ENCODE measurements around the gene TATDN2.
"Not testable (repeated sequence)": the region's sequence is repeated elsewhere in the genome, so short reads cannot be mapped to it uniquely, and the experiment has no call there.

Gene TATDN2

GRCh38 chr3:10289787-10290355, 41.6 kb downstream of the TATDN2 start:
- no peak for DNase-seq (ENCODE audit: low read depth in 2 of 2)

- DNase-seq (ENCODE audit: low read depth in 2 of 2), result no peak
These were observed 42.4 kb downstream of the TATDN2 start for GRCh38 chr3:10290481-10291176.

GRCh38 chr3:10291641-10292040, 43.4 kb downstream of the TATDN2 start:
- no peak for DNase-seq (ENCODE audit: low read depth in 2 of 2)

GRCh38 chr3:10292505-10293419, 44.5 kb downstream of the TATDN2 start, which contains the start of gene GHRL:
Gene GHRL, minus strand, starts transcription at chr3:10292947. Its CDS starts 2,767 bp downstream, at chr3:10290180.
- no peak for DNase-seq (ENCODE audit: low read depth in 2 of 2)

GRCh38 chr3:10294030-10294586, 45.8 kb downstream of the TATDN2 start:
- DNase-seq (ENCODE audit: low read depth in 2 of 2), result no peak

- not testable (repeated sequence) for DNase-seq (ENCODE audit: low read depth in 2 of 2)
These were observed 49.8 kb downstream of the TATDN2 start for GRCh38 chr3:10298064-10298463.

- DNase-seq (ENCODE audit: low read depth in 2 of 2), result no peak
These were observed 50.9 kb downstream of the TATDN2 start for GRCh38 chr3:10299175-10299574.

GRCh38 chr3:10299679-10300078, 51.4 kb downstream of the TATDN2 start:
- DNase-seq (ENCODE audit: low read depth in 2 of 2), result no peak

- no peak for DNase-seq (ENCODE audit: low read depth in 2 of 2)
These were observed 51.8 kb downstream of the TATDN2 start for GRCh38 chr3:10300087-10300486.

- DNase-seq (ENCODE audit: low read depth in 2 of 2), result no peak
These were observed 54.8 kb downstream of the TATDN2 start for GRCh38 chr3:10303105-10303504.

- no peak for DNase-seq (ENCODE audit: low read depth in 2 of 2)
These were observed 55.5 kb downstream of the TATDN2 start for GRCh38 chr3:10303785-10304184.

GRCh38 chr3:10304905-10305304, 56.6 kb downstream of the TATDN2 start:
- no peak for DNase-seq (ENCODE audit: low read depth in 2 of 2)

GRCh38 chr3:10305331-10305902, 57.2 kb downstream of the TATDN2 start:
- no peak for DNase-seq (ENCODE audit: low read depth in 2 of 2)

- DNase-seq (ENCODE audit: low read depth in 2 of 2), result no peak
These were observed 57.9 kb downstream of the TATDN2 start for GRCh38 chr3:10306156-10306555.

- DNase-seq (ENCODE audit: low read depth in 2 of 2), result no peak
These were observed 60.4 kb downstream of the TATDN2 start for GRCh38 chr3:10308678-10309077.

GRCh38 chr3:10309736-10310135, 61.5 kb downstream of the TATDN2 start:
- no peak for DNase-seq (ENCODE audit: low read depth in 2 of 2)

- no peak for DNase-seq (ENCODE audit: low read depth in 2 of 2)
These were observed 62.3 kb downstream of the TATDN2 start for GRCh38 chr3:10310578-10310977.

GRCh38 chr3:10311710-10312109, 63.5 kb downstream of the TATDN2 start:
- no peak for DNase-seq (ENCODE audit: low read depth in 2 of 2)

GRCh38 chr3:10312391-10312790, 64.1 kb downstream of the TATDN2 start:
- no peak for DNase-seq (ENCODE audit: low read depth in 2 of 2)

GRCh38 chr3:10312861-10313260, 64.6 kb downstream of the TATDN2 start:
- no peak for DNase-seq (ENCODE audit: low read depth in 2 of 2)

GRCh38 chr3:10315101-10315500, 66.8 kb downstream of the TATDN2 start:
- no peak for DNase-seq (ENCODE audit: low read depth in 2 of 2)
